ENCODE data around the gene NCAPD3. TPM values are rescaled to one million over a fixed set of nuclear protein-coding genes. Genes with fewer than 3 reads are reported as not detected.
A peak's percentile ranks its signal among the peaks of the same experiment; 100 is the strongest.

Gene NCAPD3
- total RNA-seq, 2 experiments from 2014 or later = 98.4 to 102 TPM

DNA sequence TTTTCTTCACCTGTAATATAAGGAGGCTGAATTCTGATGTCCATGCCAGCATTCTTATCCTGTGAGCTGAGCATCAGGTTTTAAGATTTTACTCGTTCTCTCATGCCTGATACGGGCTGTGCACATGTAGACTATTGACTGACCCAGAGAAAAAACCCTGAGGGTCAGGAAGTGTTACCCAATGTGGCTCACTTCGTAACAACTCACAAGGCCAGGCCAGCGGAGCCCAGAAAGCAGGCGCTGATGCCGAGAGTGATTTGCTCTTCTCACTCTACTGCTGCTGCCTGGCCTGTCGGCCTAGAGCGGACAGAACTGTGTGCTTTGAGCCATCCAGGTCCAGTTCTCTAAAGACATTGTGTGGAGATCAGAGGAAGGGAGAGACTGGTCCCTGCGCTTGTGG, 18.6 kb upstream of the NCAPD3 start:
- Mint-ChIP-seq H3K36me3 (ENCODE audit: low read depth) (peaks cover 19% of the 10 kb centered on the region), H3K4me1 (ENCODE audit: low read depth) (no peaks in the 10 kb centered on the region), H3K27me3 (no peaks in the 10 kb centered on the region), H3K4me3 (no peak overlapping the region), H3K27ac (no peak overlapping the region), H3K9me3 (no peaks in the 10 kb centered on the region)
- DNase-seq (no peak), ATAC-seq (no peak)
- ChIA-PET POLR2A (interaction anchor here (0.6 to 1.1 kb wide), 3 partner anchors 13 to 43 kb away, joined by 3 read pairs; partner anchors contain the start of genes NCAPD3 and VPS26B), CTCF (interaction anchor here (1.0 kb wide), 1 partner anchor 9 kb away, joined by 3 read pairs; no protein-coding TSS in a partner anchor)
- no peak for TF ChIP-seq CTCF (IDR thresholded peaks at IDR 0.05)
- intact Hi-C loops (cut with micrococcal nuclease) = no loop called here

- no peak for ATAC-seq
- no peak for DNase-seq
- H3K27ac Mint-ChIP-seq = no peak overlapping the region
- H3K4me3 Mint-ChIP-seq = no peak overlapping the region
- ChIA-PET CTCF (no interaction called here), POLR2A (interaction anchor here (0.7 kb wide), 1 partner anchor 270 kb away, joined by 3 read pairs; no protein-coding TSS in a partner anchor)
- no peak for TF ChIP-seq CTCF (IDR thresholded peaks at IDR 0.05)
- intact Hi-C loops (cut with micrococcal nuclease) = no loop called here
- no peaks in the 10 kb centered on the region for H3K27me3 Mint-ChIP-seq
- H3K36me3 Mint-ChIP-seq (ENCODE audit: low read depth) = peaks cover 16% of the 10 kb centered on the region
- H3K9me3 Mint-ChIP-seq = no peaks in the 10 kb centered on the region
- H3K4me1 Mint-ChIP-seq (ENCODE audit: low read depth) = no peaks in the 10 kb centered on the region
These were observed 16.8 kb upstream of the NCAPD3 start for GRCh38 chr11:134240592-134240991.

- Mint-ChIP-seq H3K9me3 (no peaks in the 10 kb centered on the region), H3K36me3 (ENCODE audit: low read depth) (peaks cover 13% of the 10 kb centered on the region), H3K27me3 (no peaks in the 10 kb centered on the region), H3K27ac (no peak overlapping the region), H3K4me1 (ENCODE audit: low read depth) (no peaks in the 10 kb centered on the region), H3K4me3 (no peak overlapping the region)
- ChIA-PET CTCF (interaction anchor here (1.5 kb wide), 1 partner anchor 10 kb away, joined by 5 read pairs; no protein-coding TSS in a partner anchor), POLR2A (interaction anchor here (2.0 kb wide), 1 partner anchor 13 kb away, joined by 13 read pairs; the partner anchor contains the start of gene VPS26B)
- TF ChIP-seq CTCF (IDR thresholded peaks at IDR 0.05) = no peak
- no peak for DNase-seq
- intact Hi-C loops (cut with micrococcal nuclease) = no loop called here
- ATAC-seq = no peak
These were observed 15.2 kb upstream of the NCAPD3 start for GRCh38 chr11:134238956-134239355.

DNA sequence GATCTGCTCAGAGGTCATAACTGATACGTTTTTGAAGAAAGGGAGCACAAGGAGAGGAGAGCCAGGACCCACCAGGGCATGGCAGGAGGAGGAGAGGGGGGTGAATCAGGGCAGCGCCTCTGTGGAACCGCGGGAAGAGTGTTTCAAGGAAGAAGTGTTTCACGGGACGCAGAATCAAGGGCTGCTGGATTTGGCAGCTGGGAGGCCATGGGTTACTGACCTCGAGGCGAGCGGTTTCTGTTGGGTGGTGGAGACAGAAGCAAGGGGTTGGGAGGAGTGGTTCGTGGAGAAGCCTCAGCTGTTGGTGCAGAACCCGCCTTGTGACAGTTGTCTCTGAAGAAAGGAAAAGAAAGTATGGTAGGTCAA, 13.8 kb upstream of the NCAPD3 start:
- Mint-ChIP-seq H3K36me3 (ENCODE audit: low read depth) (peaks cover 6% of the 10 kb centered on the region), H3K4me1 (ENCODE audit: low read depth) (peaks cover 7% of the 10 kb centered on the region), H3K4me3 (no peak overlapping the region), H3K27me3 (no peaks in the 10 kb centered on the region), H3K27ac (peak overlapping the region; percentile 39), H3K9me3 (no peaks in the 10 kb centered on the region)
- intact Hi-C loops (cut with micrococcal nuclease) = no loop called here
- ATAC-seq (no peak), DNase-seq (no peak)
- ChIA-PET CTCF (no interaction called here), POLR2A (interaction anchor here (1.3 kb wide), 1 partner anchor 13 kb away, joined by 4 read pairs; the partner anchor contains the start of genes NCAPD3 and VPS26B)
- TF ChIP-seq CTCF (IDR thresholded peaks at IDR 0.05) = no peak

DNA sequence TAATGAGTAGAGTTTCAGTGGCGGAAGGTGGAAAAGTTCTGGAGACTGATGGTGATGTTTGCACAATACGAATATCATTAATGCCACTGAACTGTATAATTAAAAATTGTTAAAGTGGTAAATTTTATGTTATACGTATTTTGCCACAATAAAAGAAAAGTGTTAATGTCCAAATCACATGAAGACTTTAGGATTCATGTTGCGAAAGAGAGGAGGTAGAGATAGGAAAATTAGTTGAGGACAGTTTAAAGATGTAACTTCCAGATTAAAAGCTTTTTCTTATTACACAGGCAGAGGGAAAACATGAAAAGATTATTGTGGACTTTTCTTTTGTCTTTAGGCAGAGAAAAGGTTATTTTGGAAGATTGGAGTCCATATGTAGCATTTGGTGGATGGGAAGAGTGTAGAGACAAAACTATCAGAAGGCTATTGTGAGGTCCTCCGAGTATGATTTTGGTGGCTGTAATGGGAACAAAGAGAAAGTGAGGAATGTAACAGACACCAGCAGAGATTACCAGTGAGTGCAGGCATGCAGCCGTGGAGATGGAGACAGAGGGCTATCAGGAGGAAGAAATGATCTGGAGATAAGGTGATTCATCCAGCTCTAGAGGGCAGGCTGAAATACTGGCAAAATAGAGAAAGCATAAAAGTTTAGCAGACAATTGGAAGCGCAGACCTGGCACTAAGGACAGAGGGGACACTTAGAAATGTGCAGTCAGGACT, 13.2 kb upstream of the NCAPD3 start:
- ATAC-seq (no peak), DNase-seq (no peak)
- peaks cover 12% of the 10 kb centered on the region for H3K4me1 Mint-ChIP-seq (ENCODE audit: low read depth)
- TF ChIP-seq CTCF (IDR thresholded peaks at IDR 0.05) = no peak
- H3K27ac Mint-ChIP-seq = peak overlapping the region; percentile 39
- CTCF ChIA-PET = no interaction called here
- intact Hi-C loops (cut with micrococcal nuclease) = no loop called here
- POLR2A ChIA-PET = interaction anchor here (1.3 kb wide), 1 partner anchor 13 kb away, joined by 4 read pairs; the partner anchor contains the start of genes NCAPD3 and VPS26B
- H3K27me3 Mint-ChIP-seq = no peaks in the 10 kb centered on the region
- no peaks in the 10 kb centered on the region for H3K9me3 Mint-ChIP-seq
- H3K4me3 Mint-ChIP-seq = no peak overlapping the region
- peaks cover 6% of the 10 kb centered on the region for H3K36me3 Mint-ChIP-seq (ENCODE audit: low read depth)
